Colonic mucosa (tissue), 4 donors: ENCODE data around the gene FOXD2. TPM values are rescaled to one million over a fixed set of nuclear protein-coding genes. Genes with fewer than 3 reads are reported as not detected.

Experiments used
- DNase-seq: peaks from one replicate; pipeline ENCODE4 v3.0.0-alpha.2; 2020
- H3K27ac ChIP-seq: fragments of 200-600 bp; one replicate; pipeline ENCODE4 v1.8.0; 2021
- H3K27me3 ChIP-seq: fragments of 200-600 bp; one replicate; pipeline ENCODE4 v1.8.0; 2021
- H3K36me3 ChIP-seq: fragments of 200-600 bp; one replicate; pipeline ENCODE4 v1.8.0; 2021
- H3K4me1 ChIP-seq: fragments of 200-600 bp; one replicate; pipeline ENCODE4 v1.8.0; 2021; ENCODE audit warnings: mild to moderate bottlenecking
- H3K4me3 ChIP-seq: fragments of 200-600 bp; one replicate; pipeline ENCODE4 v1.8.0; 2021
- H3K9ac ChIP-seq, 2 donors: one replicate each; pipeline ENCODE4 v1.7.0; 2013; ENCODE audit warnings: control low read depth in 2 of 2, low read depth in 2 of 2, low read length in 2 of 2
- H3K9me3 ChIP-seq: fragments of 200-600 bp; one replicate; pipeline ENCODE4 v1.8.0; 2021
- intact Hi-C: fragments of 100-400 bp; cut with DNase I; formaldehyde crosslinking; loops from one replicate; pipeline ENCODE4 v1.14.1; 2022
- total RNA-seq, 2 donors: library from RNA; stranded (reverse); fragmentation: NEBNext Ultra II Directional in 1 of 2; extraction: Animal tissue kit (Norgen Biotek cat#: 25700) in 1 of 2; gene quantifications; one replicate each; pipeline ENCODE4 v1.2.1, GENCODE V29; 2021
- TF ChIP-seq, protein P1 (sequence below): fragments of 200-600 bp; IDR thresholded peaks from one replicate; pipeline ENCODE4 v1.8.0; 2022; ENCODE audit warnings: antibody characterized with exemption, mild to moderate bottlenecking
- donor health status: healthy.
- donor health status: DM: no; HTN: no; CAD: no.
- donor health status: DM: no; HTN: no; CAD: no.

The FOXD2 gene
- total RNA-seq, 2 donors from 2014 or later, result 22.5 to 25.1 TPM

DNA sequence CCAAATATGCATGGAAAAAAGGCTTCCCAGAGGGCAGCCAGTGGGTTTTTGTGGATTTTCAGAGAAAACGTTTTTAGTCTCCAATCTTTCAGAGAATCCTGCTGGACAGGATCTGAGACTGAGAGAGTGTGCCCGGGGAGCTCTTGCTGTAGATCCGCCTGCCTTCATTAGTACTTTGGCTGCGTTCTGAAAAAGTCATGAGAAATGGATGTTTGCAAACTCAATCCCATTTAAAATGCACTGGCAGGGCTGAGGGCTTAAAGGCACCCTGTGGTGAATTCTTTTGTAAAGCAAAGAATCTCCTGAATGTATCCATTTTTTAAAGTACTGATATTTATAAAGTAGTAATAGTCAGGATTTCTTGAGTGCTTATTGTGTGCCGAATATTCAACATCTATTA, 22.2 kb downstream of the FOXD2 start:
- Histone ChIP-seq H3K9me3 (no peaks in the 10 kb centered on the region), H3K27ac (no peak overlapping the region), H3K9ac (no peak overlapping the region), H3K27me3 (no peaks in the 10 kb centered on the region), H3K36me3 (no peaks in the 10 kb centered on the region), H3K4me1 (no peaks in the 10 kb centered on the region), H3K4me3 (no peak overlapping the region)
- no peak for DNase-seq
- TF ChIP-seq, protein P1, sequence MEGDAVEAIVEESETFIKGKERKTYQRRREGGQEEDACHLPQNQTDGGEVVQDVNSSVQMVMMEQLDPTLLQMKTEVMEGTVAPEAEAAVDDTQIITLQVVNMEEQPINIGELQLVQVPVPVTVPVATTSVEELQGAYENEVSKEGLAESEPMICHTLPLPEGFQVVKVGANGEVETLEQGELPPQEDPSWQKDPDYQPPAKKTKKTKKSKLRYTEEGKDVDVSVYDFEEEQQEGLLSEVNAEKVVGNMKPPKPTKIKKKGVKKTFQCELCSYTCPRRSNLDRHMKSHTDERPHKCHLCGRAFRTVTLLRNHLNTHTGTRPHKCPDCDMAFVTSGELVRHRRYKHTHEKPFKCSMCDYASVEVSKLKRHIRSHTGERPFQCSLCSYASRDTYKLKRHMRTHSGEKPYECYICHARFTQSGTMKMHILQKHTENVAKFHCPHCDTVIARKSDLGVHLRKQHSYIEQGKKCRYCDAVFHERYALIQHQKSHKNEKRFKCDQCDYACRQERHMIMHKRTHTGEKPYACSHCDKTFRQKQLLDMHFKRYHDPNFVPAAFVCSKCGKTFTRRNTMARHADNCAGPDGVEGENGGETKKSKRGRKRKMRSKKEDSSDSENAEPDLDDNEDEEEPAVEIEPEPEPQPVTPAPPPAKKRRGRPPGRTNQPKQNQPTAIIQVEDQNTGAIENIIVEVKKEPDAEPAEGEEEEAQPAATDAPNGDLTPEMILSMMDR, result no peak
- intact Hi-C loops, result no loop called here

DNA sequence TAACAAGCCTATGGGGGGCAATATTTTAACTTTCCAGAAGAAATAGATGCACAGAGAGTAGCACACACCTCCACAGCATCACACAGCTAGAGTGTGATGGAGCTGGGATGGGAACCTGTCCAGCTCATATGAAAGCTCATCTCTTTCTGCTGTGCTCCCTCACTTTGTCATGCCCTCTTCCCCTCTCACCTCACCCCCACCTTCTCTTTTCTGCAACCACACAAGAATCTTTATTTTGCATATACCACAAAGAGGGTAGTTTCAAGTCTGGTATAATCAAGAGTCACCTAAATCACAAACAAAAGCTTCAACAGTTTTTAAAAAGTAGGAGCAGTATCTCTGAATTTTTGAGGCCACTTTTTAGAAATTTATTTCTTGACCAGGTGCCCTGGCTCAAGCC, 22.6 kb downstream of the FOXD2 start:
- H3K27me3 ChIP-seq, result no peaks in the 10 kb centered on the region
- H3K9ac ChIP-seq, result no peak overlapping the region
- TF ChIP-seq, protein P1, result no peak
- H3K27ac ChIP-seq, result no peak overlapping the region
- H3K4me1 ChIP-seq, result no peaks in the 10 kb centered on the region
- no peak overlapping the region for H3K4me3 ChIP-seq
- no peak for DNase-seq
- intact Hi-C loops, result no loop called here
- no peaks in the 10 kb centered on the region for H3K36me3 ChIP-seq
- H3K9me3 ChIP-seq, result no peaks in the 10 kb centered on the region

DNA sequence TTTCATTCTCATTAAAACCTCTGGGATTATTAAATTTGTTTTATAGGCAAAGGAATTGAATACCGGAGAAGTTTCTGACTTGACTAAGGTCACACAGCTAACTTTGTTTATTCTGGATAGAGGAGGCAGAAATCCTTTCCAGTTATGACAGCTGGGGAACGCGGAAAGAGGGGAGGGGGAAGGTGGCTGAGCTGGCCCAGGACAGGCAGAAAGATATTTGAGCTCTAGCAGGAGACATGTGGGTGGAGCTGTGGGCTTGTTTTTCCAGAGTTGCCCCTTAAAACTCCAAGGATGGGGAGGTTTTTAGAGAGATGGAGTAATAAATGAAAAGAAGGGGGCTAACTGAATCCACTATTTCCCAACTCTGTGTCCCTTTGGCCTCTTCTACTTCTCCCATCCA, 27.8 kb downstream of the FOXD2 start:
- intact Hi-C loops, result no loop called here
- DNase-seq, result no peak
- Histone ChIP-seq H3K9ac (no peak overlapping the region), H3K9me3 (no peaks in the 10 kb centered on the region), H3K27me3 (no peaks in the 10 kb centered on the region), H3K27ac (no peak overlapping the region), H3K36me3 (no peaks in the 10 kb centered on the region), H3K4me3 (no peak overlapping the region), H3K4me1 (no peaks in the 10 kb centered on the region)
- TF ChIP-seq, protein P1, result no peak

DNA sequence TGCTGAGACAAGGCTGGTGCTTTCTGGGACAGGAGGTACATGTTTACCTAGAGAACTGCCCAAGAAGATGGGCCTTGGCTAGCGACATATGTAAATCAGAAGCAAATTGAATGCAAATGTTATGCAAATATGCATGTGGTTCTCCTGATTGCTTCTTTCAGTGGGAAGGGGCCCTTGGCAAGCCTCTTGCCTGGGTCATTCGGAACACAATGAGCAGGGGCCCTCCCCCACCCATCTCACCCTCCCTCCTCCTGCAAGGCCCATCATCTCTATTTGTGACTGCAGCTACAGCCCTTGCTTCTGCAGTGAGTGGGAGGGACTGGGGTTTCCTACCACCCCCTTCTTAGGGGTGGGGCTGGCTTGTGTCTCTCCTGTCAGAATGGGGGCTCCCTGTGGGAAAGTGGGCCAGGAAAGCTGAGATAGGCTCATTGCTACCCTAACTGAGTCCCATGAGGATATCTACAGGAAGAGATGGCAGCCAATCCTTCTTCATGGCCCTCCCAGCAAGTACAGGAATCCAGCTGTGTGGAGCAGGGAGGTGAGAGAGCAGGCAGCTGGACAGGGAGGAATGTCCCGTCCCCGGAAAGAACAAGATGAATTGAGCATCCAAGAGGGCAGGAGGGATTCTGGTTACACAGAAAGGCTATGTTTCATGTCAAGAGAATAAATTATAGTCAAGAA, 31.0 kb downstream of the FOXD2 start:
- Histone ChIP-seq H3K27ac (no peak overlapping the region), H3K9me3 (no peaks in the 10 kb centered on the region), H3K27me3 (no peaks in the 10 kb centered on the region), H3K4me3 (no peak overlapping the region), H3K4me1 (no peaks in the 10 kb centered on the region), H3K9ac (no peak overlapping the region), H3K36me3 (no peaks in the 10 kb centered on the region)
- no peak for DNase-seq
- intact Hi-C loops, result no loop called here
- TF ChIP-seq, protein P1, result no peak

DNA sequence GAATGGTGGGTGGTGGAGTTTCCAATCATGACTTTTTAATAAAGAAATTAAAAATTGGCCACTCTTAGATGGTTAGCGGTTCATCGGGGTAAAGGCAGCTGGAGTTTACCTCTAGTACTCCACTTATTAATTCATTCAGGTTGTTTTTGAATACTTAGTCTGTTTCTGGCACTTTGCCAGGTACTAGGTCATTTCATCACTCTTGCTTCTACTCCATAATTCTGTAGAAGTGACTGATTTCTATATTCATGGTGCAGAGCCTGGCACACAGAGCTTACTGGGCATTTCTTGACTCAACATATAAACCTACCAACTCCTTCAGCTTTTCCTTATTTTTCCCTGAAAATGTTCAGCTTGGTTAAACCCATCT, 31.5 kb downstream of the FOXD2 start:
- intact Hi-C loops, result no loop called here
- Histone ChIP-seq H3K4me3 (no peak overlapping the region), H3K36me3 (no peaks in the 10 kb centered on the region), H3K9ac (no peak overlapping the region), H3K4me1 (no peaks in the 10 kb centered on the region), H3K27ac (no peak overlapping the region), H3K27me3 (no peaks in the 10 kb centered on the region), H3K9me3 (no peaks in the 10 kb centered on the region)
- no peak for DNase-seq
- TF ChIP-seq, protein P1, result no peak
